WTC11 (cell line): ENCODE data around the gene MYO5C. TPM values are rescaled to one million over a fixed set of nuclear protein-coding genes. Genes with fewer than 3 reads are reported as not detected.
A peak's percentile ranks its signal among the peaks of the same experiment; 100 is the strongest.

ENCODE experiments used
- ATAC-seq: fragments of 200-7000 bp; cut with Tn5 transposase; 2 replicates; pipeline ENCODE4 v1.10.0; 2021; ENCODE audit warnings: mild to moderate bottlenecking, moderate library complexity
- CTCF ChIA-PET: fragments of 300-600 bp; sonication (Branson Sonifier 250); formaldehyde crosslinking; loops from one replicate; lab custom pipeline; 2021; ENCODE audit warnings: antibody characterized with exemption; lab: Charles Lee
- POLR2A ChIA-PET: fragments of 350-600 bp; sonication (Branson Sonifier 250); formaldehyde crosslinking; loops from one replicate; lab custom pipeline; 2021; ENCODE audit warnings: antibody characterized with exemption; lab: Charles Lee
- DNase-seq: peaks from one replicate; pipeline ENCODE4 v3.0.0; 2021; ENCODE audit warnings: low spot score
- H3K27ac Mint-ChIP-seq: 2 replicates; pipeline ENCODE4 v1.8.0; 2021; ENCODE audit warnings: mixed read lengths
- H3K27me3 Mint-ChIP-seq: 2 replicates; pipeline ENCODE4 v1.8.0; 2021; ENCODE audit warnings: low read depth, mild to moderate bottlenecking, moderate library complexity, mixed read lengths
- H3K36me3 Mint-ChIP-seq: 2 replicates; pipeline ENCODE4 v1.8.0; 2021; ENCODE audit warnings: mixed read lengths
- H3K4me1 Mint-ChIP-seq: 2 replicates; pipeline ENCODE4 v1.8.0; 2022; ENCODE audit warnings: mixed read lengths
- H3K4me3 Mint-ChIP-seq: 2 replicates; pipeline ENCODE4 v1.8.0; 2021; ENCODE audit warnings: mild to moderate bottlenecking, moderate library complexity, mixed read lengths
- H3K9me3 Mint-ChIP-seq: 2 replicates; pipeline ENCODE4 v1.8.0; 2021; ENCODE audit warnings: mixed read lengths
- CBFB ChIP-seq: sonication (generic); formaldehyde crosslinking; IDR thresholded peaks from 2 replicates; pipeline ENCODE4 v1.8.1; 2022; ENCODE audit warnings: mild to moderate bottlenecking, low read depth, missing genetic modification reagents
- CREB1 ChIP-seq: sonication (generic); formaldehyde crosslinking; IDR thresholded peaks from 2 replicates; pipeline ENCODE4 v1.8.0; 2023; ENCODE audit warnings: mild to moderate bottlenecking, missing genetic modification reagents
- CREM ChIP-seq: sonication (generic); formaldehyde crosslinking; IDR thresholded peaks from 2 replicates; pipeline ENCODE4 v1.8.1; 2022; ENCODE audit warnings: mild to moderate bottlenecking, missing genetic modification reagents, moderate library complexity
- E2F4 ChIP-seq: sonication (generic); formaldehyde crosslinking; IDR thresholded peaks from 2 replicates; pipeline ENCODE4 v1.8.1; 2022; ENCODE audit warnings: low read depth, mild to moderate bottlenecking, moderate library complexity, missing genetic modification reagents, borderline replicate concordance
- ETV6 ChIP-seq: sonication (generic); formaldehyde crosslinking; IDR thresholded peaks from 2 replicates; pipeline ENCODE4 v1.8.1; 2022; ENCODE audit warnings: mild to moderate bottlenecking, missing genetic modification reagents
- FOXJ3 ChIP-seq: sonication (generic); formaldehyde crosslinking; IDR thresholded peaks from 2 replicates; pipeline ENCODE4 v1.9.0; 2021; ENCODE audit warnings: missing genetic modification reagents, mild to moderate bottlenecking, borderline replicate concordance
- FOXK1 ChIP-seq: sonication (generic); formaldehyde crosslinking; IDR thresholded peaks from 2 replicates; pipeline ENCODE4 v1.8.0; 2022; ENCODE audit warnings: mild to moderate bottlenecking, moderate library complexity, missing genetic modification reagents
- GRHL2 ChIP-seq: fragments of 250-450 bp; sonication (Bioruptor Pico); IDR thresholded peaks from 2 replicates; pipeline ENCODE4 v1.8.0; 2022; ENCODE audit warnings: mild to moderate bottlenecking, moderate library complexity; ENCODE audit not compliant: insufficient replicate concordance, severe bottlenecking
- JAZF1 ChIP-seq: fragments of 250-450 bp; sonication (Bioruptor Pico); IDR thresholded peaks from 2 replicates; pipeline ENCODE4 v1.9.0; 2021; ENCODE audit warnings: moderate library complexity, mild to moderate bottlenecking, inconsistent platforms
- KAT7 ChIP-seq: sonication (generic); formaldehyde crosslinking; IDR thresholded peaks from 2 replicates; pipeline ENCODE4 v1.8.1; 2023; ENCODE audit warnings: missing genetic modification reagents, mild to moderate bottlenecking, borderline replicate concordance
- MXD4 ChIP-seq: fragments of 250-450 bp; sonication (Bioruptor Pico); IDR thresholded peaks from 2 replicates; pipeline ENCODE4 v1.8.0; 2021; ENCODE audit warnings: mild to moderate bottlenecking, moderate library complexity, borderline replicate concordance
- NR3C1 ChIP-seq: sonication (generic); formaldehyde crosslinking; conservative IDR thresholded peaks from 2 replicates; pipeline ENCODE4 v1.8.1; 2023; ENCODE audit warnings: low read depth, mild to moderate bottlenecking, missing genetic modification reagents
- PRRX2 ChIP-seq: fragments of 250-450 bp; sonication (Bioruptor Pico); IDR thresholded peaks from 2 replicates; pipeline ENCODE4 v1.8.0; 2021; ENCODE audit warnings: mild to moderate bottlenecking
- SMAD4 ChIP-seq: sonication (generic); formaldehyde crosslinking; IDR thresholded peaks from 2 replicates; pipeline ENCODE4 v1.8.0; 2022; ENCODE audit warnings: mild to moderate bottlenecking, missing genetic modification reagents
- TP53 ChIP-seq: sonication (generic); formaldehyde crosslinking; IDR thresholded peaks from 2 replicates; pipeline ENCODE4 v1.8.1; 2023; ENCODE audit warnings: mild to moderate bottlenecking, missing genetic modification reagents
- ZBTB21 ChIP-seq: sonication (generic); formaldehyde crosslinking; IDR thresholded peaks from 2 replicates; pipeline ENCODE4 v1.8.1; 2023; ENCODE audit warnings: mild to moderate bottlenecking, missing genetic modification reagents, borderline replicate concordance
- ZNF219 ChIP-seq: sonication (generic); formaldehyde crosslinking; IDR thresholded peaks from 2 replicates; pipeline ENCODE4 v1.8.0; 2023; ENCODE audit warnings: missing genetic modification reagents, mild to moderate bottlenecking, borderline replicate concordance
- ZNF425 ChIP-seq: fragments of 250-450 bp; sonication (Bioruptor Pico); conservative IDR thresholded peaks from 2 replicates; pipeline ENCODE4 v1.9.0; 2021; ENCODE audit warnings: mild to moderate bottlenecking
- total RNA-seq: library from RNA; stranded (reverse); gene quantifications from 3 replicates; pipeline ENCODE4 v1.2.3, GENCODE V29; 2021
- TF ChIP-seq, protein P1 (sequence below): fragments of 250-450 bp; sonication (Bioruptor Pico); IDR thresholded peaks from 2 replicates; pipeline ENCODE4 v1.9.0; 2021; ENCODE audit warnings: mild to moderate bottlenecking, borderline replicate concordance

Gene MYO5C
- total RNA-seq, 1 experiment from 2014 or later, result 25.3 TPM

DNA sequence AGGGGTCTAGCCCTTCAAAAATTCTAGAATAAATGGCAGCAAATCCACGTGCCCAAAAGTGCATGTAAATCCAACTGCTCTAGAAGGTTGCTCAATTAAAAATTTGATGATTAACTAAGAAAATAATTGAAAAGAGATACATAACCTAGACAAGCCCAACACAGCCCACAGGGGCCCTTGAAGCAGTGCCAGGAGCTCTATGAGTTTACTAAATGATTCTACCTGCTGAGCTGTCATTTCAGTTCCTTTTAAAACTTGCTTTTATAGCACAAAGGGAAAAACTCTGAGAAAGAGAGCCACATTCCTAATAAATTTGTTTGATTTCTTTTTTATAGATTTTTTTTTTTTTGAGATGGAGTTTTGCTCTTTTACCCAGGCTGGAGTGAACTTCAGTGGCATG is 65.5 kb downstream of the MYO5C start:
- H3K4me1 Mint-ChIP-seq, result no peaks in the 10 kb centered on the region
- H3K27me3 Mint-ChIP-seq, result no peaks in the 10 kb centered on the region
- ChIA-PET CTCF (interaction anchor here (0.6 to 1.7 kb wide), 4 partner anchors 13 to 176 kb away, joined by 3 to 7 read pairs (median 3); no protein-coding TSS in a partner anchor), POLR2A (no interaction called here)
- H3K4me3 Mint-ChIP-seq, result no peak overlapping the region
- TF ChIP-seq PRRX2 (CRISPR knock-in tag), result no peak
- no peak for TF ChIP-seq KAT7 (CRISPR knock-in tag)
- TF ChIP-seq MXD4 (CRISPR knock-in tag), result no peak
- no peak for TF ChIP-seq ZNF219 (CRISPR knock-in tag)
- no peak for TF ChIP-seq E2F4
- TF ChIP-seq CREB1 (CRISPR knock-in tag), result no peak
- no peak for TF ChIP-seq NR3C1 (CRISPR knock-in tag)
- TF ChIP-seq ZNF425 (CRISPR knock-in tag), result no peak
- TF ChIP-seq JAZF1 (CRISPR knock-in tag), result no peak
- no peak for TF ChIP-seq FOXK1 (CRISPR knock-in tag)
- no peak for TF ChIP-seq CBFB (CRISPR knock-in tag)
- TF ChIP-seq CREM (CRISPR knock-in tag), result no peak
- TF ChIP-seq, protein P1, sequence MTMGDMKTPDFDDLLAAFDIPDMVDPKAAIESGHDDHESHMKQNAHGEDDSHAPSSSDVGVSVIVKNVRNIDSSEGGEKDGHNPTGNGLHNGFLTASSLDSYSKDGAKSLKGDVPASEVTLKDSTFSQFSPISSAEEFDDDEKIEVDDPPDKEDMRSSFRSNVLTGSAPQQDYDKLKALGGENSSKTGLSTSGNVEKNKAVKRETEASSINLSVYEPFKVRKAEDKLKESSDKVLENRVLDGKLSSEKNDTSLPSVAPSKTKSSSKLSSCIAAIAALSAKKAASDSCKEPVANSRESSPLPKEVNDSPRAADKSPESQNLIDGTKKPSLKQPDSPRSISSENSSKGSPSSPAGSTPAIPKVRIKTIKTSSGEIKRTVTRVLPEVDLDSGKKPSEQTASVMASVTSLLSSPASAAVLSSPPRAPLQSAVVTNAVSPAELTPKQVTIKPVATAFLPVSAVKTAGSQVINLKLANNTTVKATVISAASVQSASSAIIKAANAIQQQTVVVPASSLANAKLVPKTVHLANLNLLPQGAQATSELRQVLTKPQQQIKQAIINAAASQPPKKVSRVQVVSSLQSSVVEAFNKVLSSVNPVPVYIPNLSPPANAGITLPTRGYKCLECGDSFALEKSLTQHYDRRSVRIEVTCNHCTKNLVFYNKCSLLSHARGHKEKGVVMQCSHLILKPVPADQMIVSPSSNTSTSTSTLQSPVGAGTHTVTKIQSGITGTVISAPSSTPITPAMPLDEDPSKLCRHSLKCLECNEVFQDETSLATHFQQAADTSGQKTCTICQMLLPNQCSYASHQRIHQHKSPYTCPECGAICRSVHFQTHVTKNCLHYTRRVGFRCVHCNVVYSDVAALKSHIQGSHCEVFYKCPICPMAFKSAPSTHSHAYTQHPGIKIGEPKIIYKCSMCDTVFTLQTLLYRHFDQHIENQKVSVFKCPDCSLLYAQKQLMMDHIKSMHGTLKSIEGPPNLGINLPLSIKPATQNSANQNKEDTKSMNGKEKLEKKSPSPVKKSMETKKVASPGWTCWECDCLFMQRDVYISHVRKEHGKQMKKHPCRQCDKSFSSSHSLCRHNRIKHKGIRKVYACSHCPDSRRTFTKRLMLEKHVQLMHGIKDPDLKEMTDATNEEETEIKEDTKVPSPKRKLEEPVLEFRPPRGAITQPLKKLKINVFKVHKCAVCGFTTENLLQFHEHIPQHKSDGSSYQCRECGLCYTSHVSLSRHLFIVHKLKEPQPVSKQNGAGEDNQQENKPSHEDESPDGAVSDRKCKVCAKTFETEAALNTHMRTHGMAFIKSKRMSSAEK, result no peak
- no peak overlapping the region for H3K27ac Mint-ChIP-seq
- H3K9me3 Mint-ChIP-seq, result no peaks in the 10 kb centered on the region
- ATAC-seq, result no peak
- DNase-seq, result no peak
- peaks cover 30% of the 10 kb centered on the region for H3K36me3 Mint-ChIP-seq

DNA sequence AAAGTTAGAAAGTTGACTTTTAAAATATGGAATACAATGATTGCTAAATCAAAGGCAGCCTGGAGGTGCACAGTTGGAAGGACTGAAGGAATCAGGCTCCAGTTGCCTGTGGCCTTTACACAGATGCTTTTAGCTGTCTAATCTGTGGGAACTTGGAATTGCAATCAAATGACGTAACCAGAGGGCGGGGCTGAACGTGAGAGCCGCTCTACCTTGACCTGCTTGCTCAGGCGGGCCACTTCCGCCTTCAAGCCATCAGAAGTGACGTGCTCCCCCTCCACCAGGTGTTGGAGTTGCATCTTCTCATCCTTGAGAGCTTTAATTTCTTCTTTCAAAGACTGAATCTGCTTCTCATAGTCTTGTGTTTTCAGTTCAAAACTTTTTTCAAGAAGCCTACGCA is 66.7 kb downstream of the MYO5C start:
- POLR2A ChIA-PET, result no interaction called here

More for the DNA sequence above, 66.7 kb downstream of the MYO5C start:
- H3K4me1 Mint-ChIP-seq, result no peaks in the 10 kb centered on the region
- no peaks in the 10 kb centered on the region for H3K27me3 Mint-ChIP-seq
- H3K27ac Mint-ChIP-seq, result no peak overlapping the region
- peak; percentile 77 for ATAC-seq
- no peaks in the 10 kb centered on the region for H3K9me3 Mint-ChIP-seq
- peak; percentile 65 for DNase-seq
- CTCF ChIA-PET, result interaction anchor here (1.0 to 2.1 kb wide), 6 partner anchors 12 to 50 kb away, joined by 3 to 8 read pairs (median 3); no protein-coding TSS in a partner anchor
- TF ChIP-seq GRHL2 (CRISPR knock-in tag), result no peak
- no peak for TF ChIP-seq TP53 (CRISPR knock-in tag)
- TF ChIP-seq ZBTB21, result no peak
- no peak for TF ChIP-seq FOXK1 (CRISPR knock-in tag)
- no peak for TF ChIP-seq SMAD4 (CRISPR knock-in tag)
- TF ChIP-seq ETV6 (CRISPR knock-in tag), result no peak
- no peak for TF ChIP-seq FOXJ3 (CRISPR knock-in tag)
- TF ChIP-seq KAT7 (CRISPR knock-in tag), result no peak
- no peak for TF ChIP-seq PRRX2 (CRISPR knock-in tag)
- TF ChIP-seq ZNF425 (CRISPR knock-in tag), result no peak
- H3K4me3 Mint-ChIP-seq, result no peak overlapping the region
- H3K36me3 Mint-ChIP-seq, result peaks cover 32% of the 10 kb centered on the region
